Upper lobe of left lung (tissue), 4 donors: ENCODE data around the gene CA9.

ENCODE experiments used
- CTCF ChIP-seq, 6 experiments: fragments of 450-650 bp in 4 of 6; fragments of 200-600 bp in 2 of 6; sonication (generic) in 2 of 6; IDR thresholded peaks; one replicate each; pipeline ENCODE4 v1.5.1; 2016 to 2019; ENCODE audit warnings: antibody characterized with exemption in 6 of 6
- POLR2A ChIP-seq, 4 donors: fragments of 450-650 bp; IDR thresholded peaks; one replicate each; pipeline ENCODE4 v1.5.1; 2016 to 2017; ENCODE audit warnings: antibody characterized with exemption in 4 of 4, mild to moderate bottlenecking in 2 of 4

- TF ChIP-seq CTCF (IDR thresholded peaks at IDR 0.05) (no peak), POLR2A (IDR thresholded peaks at IDR 0.05) (no peak)
These were observed 20.9 kb upstream of the CA9 start for GRCh38 chr9:35652829-35653209.
